ENCODE measurements around the gene SRP19. TPM values are rescaled to one million over a fixed set of nuclear protein-coding genes. Genes with fewer than 3 reads are reported as not detected.

Gene SRP19
- total RNA-seq, 1 donor from 2014 or later: 49.2 TPM

- DNase-seq (ENCODE audit: low spot score): no peak
- Mint-ChIP-seq H3K27ac (ENCODE audit: unreplicated experiment) (no peak overlapping the region), H3K4me1 (ENCODE audit: low read depth) (no peaks in the 10 kb centered on the region), H3K36me3 (ENCODE audit: low read depth) (peaks cover 29% of the 10 kb centered on the region), H3K4me3 (ENCODE audit: unreplicated experiment) (no peak overlapping the region), H3K9me3 (ENCODE audit: low read depth) (no peaks in the 10 kb centered on the region), H3K27me3 (ENCODE audit: low read depth) (no peaks in the 10 kb centered on the region)
- TF ChIP-seq, protein P1, sequence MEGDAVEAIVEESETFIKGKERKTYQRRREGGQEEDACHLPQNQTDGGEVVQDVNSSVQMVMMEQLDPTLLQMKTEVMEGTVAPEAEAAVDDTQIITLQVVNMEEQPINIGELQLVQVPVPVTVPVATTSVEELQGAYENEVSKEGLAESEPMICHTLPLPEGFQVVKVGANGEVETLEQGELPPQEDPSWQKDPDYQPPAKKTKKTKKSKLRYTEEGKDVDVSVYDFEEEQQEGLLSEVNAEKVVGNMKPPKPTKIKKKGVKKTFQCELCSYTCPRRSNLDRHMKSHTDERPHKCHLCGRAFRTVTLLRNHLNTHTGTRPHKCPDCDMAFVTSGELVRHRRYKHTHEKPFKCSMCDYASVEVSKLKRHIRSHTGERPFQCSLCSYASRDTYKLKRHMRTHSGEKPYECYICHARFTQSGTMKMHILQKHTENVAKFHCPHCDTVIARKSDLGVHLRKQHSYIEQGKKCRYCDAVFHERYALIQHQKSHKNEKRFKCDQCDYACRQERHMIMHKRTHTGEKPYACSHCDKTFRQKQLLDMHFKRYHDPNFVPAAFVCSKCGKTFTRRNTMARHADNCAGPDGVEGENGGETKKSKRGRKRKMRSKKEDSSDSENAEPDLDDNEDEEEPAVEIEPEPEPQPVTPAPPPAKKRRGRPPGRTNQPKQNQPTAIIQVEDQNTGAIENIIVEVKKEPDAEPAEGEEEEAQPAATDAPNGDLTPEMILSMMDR (IDR thresholded peaks at IDR 0.05): no peak
Measured at GRCh38 chr5:112823181-112823580, 37.9 kb upstream of the SRP19 start.

GRCh38 chr5:112823656-112824055 is 37.4 kb upstream of the SRP19 start:
- no peak for DNase-seq (ENCODE audit: low spot score)
- TF ChIP-seq, protein P1 (IDR thresholded peaks at IDR 0.05): no peak
- Mint-ChIP-seq H3K4me3 (ENCODE audit: unreplicated experiment) (no peak overlapping the region), H3K9me3 (ENCODE audit: low read depth) (no peaks in the 10 kb centered on the region), H3K27ac (ENCODE audit: unreplicated experiment) (no peak overlapping the region), H3K36me3 (ENCODE audit: low read depth) (peaks cover 31% of the 10 kb centered on the region), H3K4me1 (ENCODE audit: low read depth) (no peaks in the 10 kb centered on the region), H3K27me3 (ENCODE audit: low read depth) (no peaks in the 10 kb centered on the region)

GRCh38 chr5:112824197-112824596 is 36.9 kb upstream of the SRP19 start:
- Mint-ChIP-seq H3K4me3 (ENCODE audit: unreplicated experiment) (no peak overlapping the region), H3K27me3 (ENCODE audit: low read depth) (no peaks in the 10 kb centered on the region), H3K9me3 (ENCODE audit: low read depth) (no peaks in the 10 kb centered on the region), H3K27ac (ENCODE audit: unreplicated experiment) (no peak overlapping the region), H3K4me1 (ENCODE audit: low read depth) (no peaks in the 10 kb centered on the region), H3K36me3 (ENCODE audit: low read depth) (peaks cover 33% of the 10 kb centered on the region)
- TF ChIP-seq, protein P1 (IDR thresholded peaks at IDR 0.05): no peak
- DNase-seq (ENCODE audit: low spot score): no peak

GRCh38 chr5:112830378-112830777 is 30.7 kb upstream of the SRP19 start:
- Mint-ChIP-seq H3K27ac (ENCODE audit: unreplicated experiment) (no peak overlapping the region), H3K4me1 (ENCODE audit: low read depth) (no peaks in the 10 kb centered on the region), H3K4me3 (ENCODE audit: unreplicated experiment) (no peak overlapping the region), H3K27me3 (ENCODE audit: low read depth) (no peaks in the 10 kb centered on the region), H3K9me3 (ENCODE audit: low read depth) (no peaks in the 10 kb centered on the region), H3K36me3 (ENCODE audit: low read depth) (peaks cover 26% of the 10 kb centered on the region)
- no peak for DNase-seq (ENCODE audit: low spot score)
- TF ChIP-seq, protein P1 (IDR thresholded peaks at IDR 0.05): no peak

DNA sequence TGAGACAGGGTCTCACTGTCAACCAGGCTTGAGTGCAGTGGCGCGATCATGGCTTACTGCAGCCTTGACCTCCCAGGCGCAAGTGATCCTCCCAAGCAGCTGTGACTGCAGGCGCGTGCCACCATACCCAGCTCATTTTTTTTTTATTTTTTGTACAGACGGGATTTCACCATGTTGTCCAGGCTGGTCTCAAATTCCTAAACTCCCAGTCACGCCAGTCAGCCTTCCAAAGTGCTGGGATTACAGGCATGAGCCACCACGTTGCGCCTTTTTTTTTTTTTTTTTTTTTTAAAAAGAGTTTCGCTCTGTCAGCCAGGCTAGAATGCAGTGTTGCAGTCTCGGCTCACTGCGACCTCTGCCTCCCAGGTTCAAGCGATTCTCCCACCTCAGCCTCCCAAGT is 27.1 kb upstream of the SRP19 start:
- TF ChIP-seq, protein P1 (IDR thresholded peaks at IDR 0.05): no peak
- Mint-ChIP-seq H3K27ac (ENCODE audit: unreplicated experiment) (no peak overlapping the region), H3K4me3 (ENCODE audit: unreplicated experiment) (no peak overlapping the region), H3K9me3 (ENCODE audit: low read depth) (no peaks in the 10 kb centered on the region), H3K36me3 (ENCODE audit: low read depth) (peaks cover 38% of the 10 kb centered on the region), H3K27me3 (ENCODE audit: low read depth) (no peaks in the 10 kb centered on the region), H3K4me1 (ENCODE audit: low read depth) (no peaks in the 10 kb centered on the region)
- no peak for DNase-seq (ENCODE audit: low spot score)

All from chondrocyte (in vitro differentiated cells).